K562 (cell line): ENCODE data around the gene PYGO2. TPM values are rescaled to one million over a fixed set of nuclear protein-coding genes. Genes with fewer than 3 reads are reported as not detected.

Experiments
- AFF1 ChIP-seq, 2 experiments: fragments of 450-650 bp; IDR thresholded peaks; 2 replicates each; pipeline ENCODE4 v1.6.1; 2018; ENCODE audit warnings: mild to moderate bottlenecking in 2 of 2, low read depth in 1 of 2; ENCODE audit not compliant: partially characterized antibody in 2 of 2
- DEAF1 ChIP-seq: fragments of 450-650 bp; formaldehyde crosslinking; IDR thresholded peaks from 2 replicates; pipeline ENCODE4 v1.4.0; 2020; ENCODE audit warnings: mild to moderate bottlenecking, moderate library complexity
- EGR1 ChIP-seq: fragments of 450-650 bp; conservative IDR thresholded peaks from 2 replicates; pipeline ENCODE4 v1.6.1; 2017; ENCODE audit warnings: mild to moderate bottlenecking
- GATAD2A ChIP-seq: fragments of 450-650 bp; IDR thresholded peaks from 2 replicates; pipeline ENCODE4 v1.6.1; 2017
- HDAC2 ChIP-seq: fragments of 450-650 bp; IDR thresholded peaks from 2 replicates; pipeline ENCODE4 v1.6.1; 2016; ENCODE audit warnings: mild to moderate bottlenecking
- ILF3 ChIP-seq: fragments of 450-650 bp; IDR thresholded peaks from 2 replicates; pipeline ENCODE4 v1.6.1; 2018; ENCODE audit warnings: antibody characterized with exemption, mild to moderate bottlenecking, moderate library complexity, borderline replicate concordance
- NR0B1 ChIP-seq: fragments of 450-650 bp; IDR thresholded peaks from one replicate; pipeline ENCODE4 v1.6.1; 2018; ENCODE audit warnings: mild to moderate bottlenecking, moderate library complexity; ENCODE audit not compliant: partially characterized antibody
- NR2C1 ChIP-seq, 2 experiments: fragments of 450-650 bp; IDR thresholded peaks; 2 replicates each; pipeline ENCODE4 v1.6.1; 2017; ENCODE audit warnings: mild to moderate bottlenecking in 2 of 2, antibody characterized with exemption in 1 of 2, inconsistent platforms in 1 of 2, missing compliant biosample characterization in 1 of 2, missing genetic modification characterization in 1 of 2
- PHF8 ChIP-seq: fragments of 200-600 bp; sonication (generic); IDR thresholded peaks from 2 replicates; pipeline ENCODE4 v1.6.1; 2012; ENCODE audit warnings: mixed run types, mild to moderate bottlenecking, inconsistent platforms, low read length, moderate library complexity, borderline replicate concordance
- POLR2H ChIP-seq: IDR thresholded peaks from 2 replicates; pipeline ENCODE4 v1.6.1; 2016; ENCODE audit warnings: missing genetic modification characterization, low read depth, mild to moderate bottlenecking, control low read depth, missing compliant biosample characterization, moderate library complexity
- RBM14 ChIP-seq: fragments of 200-400 bp; formaldehyde crosslinking; IDR thresholded peaks from 2 replicates; pipeline ENCODE4 v1.6.1; 2018; ENCODE audit warnings: low read depth, mild to moderate bottlenecking, low read length, moderate library complexity, borderline replicate concordance; ENCODE audit not compliant: insufficient read depth
- ZMIZ1 ChIP-seq, 2 experiments: fragments of 150-350 bp in 1 of 2; IDR thresholded peaks; 2 replicates each; pipeline ENCODE4 v1.6.1; 2012 to 2016; ENCODE audit warnings: low read depth in 2 of 2, low read length in 2 of 2, mild to moderate bottlenecking in 1 of 2, moderate library complexity in 1 of 2
- ZNF134 ChIP-seq: fragments of 250-450 bp; sonication (Bioruptor Pico); conservative IDR thresholded peaks from 2 replicates; pipeline ENCODE4 v1.4.0; 2020
- ZNF551 ChIP-seq: fragments of 250-450 bp; sonication (Bioruptor Pico); IDR thresholded peaks from 2 replicates; pipeline ENCODE4 v1.5.0; 2021; ENCODE audit warnings: mild to moderate bottlenecking, moderate library complexity
- ZZZ3 ChIP-seq: fragments of 450-650 bp; IDR thresholded peaks from 2 replicates; pipeline ENCODE4 v1.6.1; 2016; ENCODE audit warnings: antibody characterized with exemption, mild to moderate bottlenecking, moderate library complexity
- polyA plus RNA-seq, 8 experiments: library from polyadenylated mRNA; depleted of rRNA in 4 of 8; stranded (reverse) in 5 of 8; unstranded in 3 of 8; fragments of >200 nt; fragmentation: Nextera tagmentation in 2 of 8; fragmentation: Illumina TruSeq in 1 of 8; extraction: Ambion mirVana in 2 of 8; extraction: Trizol in 1 of 8; gene quantifications; 2 replicates each; pipeline versions ENCODE4 v1.2.1 to v1.2.3, GENCODE V29; 2011 to 2014; ENCODE audit warnings: inconsistent platforms in 1 of 8, missing spikeins in 1 of 8
- total RNA-seq, 7 experiments: library from RNA; depleted of rRNA in 6 of 7; stranded (reverse); fragments of >200 nt in 6 of 7; fragmentation: Illumina TruSeq in 2 of 7; extraction: Trizol in 2 of 7; gene quantifications; 2 replicates each; pipeline versions ENCODE4 v1.2.1 to v1.2.3, GENCODE V29; 2011 to 2021; ENCODE audit warnings: low replicate concordance in 1 of 7

The PYGO2 gene
- total and polyA plus RNA-seq, 9 of the 15 experiments (the other 6 are each of a cell fraction or from before 2014, with no cell fraction given), result 8.3 to 36.2 (median 18.2) TPM

- peak; percentile 83 for TF ChIP-seq POLR2H
- no peak for TF ChIP-seq AFF1 (IDR thresholded peaks at IDR 0.05; ENCODE audit: low read depth in 1 of 2, partially characterized antibody in 2 of 2)
- no peak for TF ChIP-seq ZZZ3
- TF ChIP-seq GATAD2A, result no peak
- TF ChIP-seq RBM14, result no peak
- TF ChIP-seq ILF3, result peak; percentile 94; the same call in 1 of the 2 replicates
- TF ChIP-seq NR0B1, result no peak
- no peak for TF ChIP-seq ZNF551 (CRISPR knock-in tag)
- TF ChIP-seq DEAF1 (CRISPR knock-in tag), result no peak
- TF ChIP-seq NR2C1 (IDR thresholded peaks at IDR 0.05), result no peak
- TF ChIP-seq NR2C1 (tag; IDR thresholded peaks at IDR 0.05), result no peak
- TF ChIP-seq ZNF134 (CRISPR knock-in tag), result no peak
- peak; percentile 83 for TF ChIP-seq EGR1
- peak; percentile 86; the same call in 1 of the 2 replicates for TF ChIP-seq PHF8
- TF ChIP-seq ZMIZ1 (IDR thresholded peaks at IDR 0.05; ENCODE audit: low read depth in 2 of 2, low read length in 2 of 2), result no peak
- peak; percentile 48; the same call in 1 of the 2 replicates for TF ChIP-seq HDAC2
These were observed at the start of gene PYGO2 (continued) for GRCh38 chr1:154961207-154962155.
